Non-pigmented ciliary epithelial cell (primary cell): ENCODE data around the gene NOC4L.

Experiments used
- DNase-seq: peaks from one replicate; pipeline ENCODE4 v3.0.0-alpha.2; 2010; ENCODE audit warnings: low read depth

The NOC4L gene

DNA sequence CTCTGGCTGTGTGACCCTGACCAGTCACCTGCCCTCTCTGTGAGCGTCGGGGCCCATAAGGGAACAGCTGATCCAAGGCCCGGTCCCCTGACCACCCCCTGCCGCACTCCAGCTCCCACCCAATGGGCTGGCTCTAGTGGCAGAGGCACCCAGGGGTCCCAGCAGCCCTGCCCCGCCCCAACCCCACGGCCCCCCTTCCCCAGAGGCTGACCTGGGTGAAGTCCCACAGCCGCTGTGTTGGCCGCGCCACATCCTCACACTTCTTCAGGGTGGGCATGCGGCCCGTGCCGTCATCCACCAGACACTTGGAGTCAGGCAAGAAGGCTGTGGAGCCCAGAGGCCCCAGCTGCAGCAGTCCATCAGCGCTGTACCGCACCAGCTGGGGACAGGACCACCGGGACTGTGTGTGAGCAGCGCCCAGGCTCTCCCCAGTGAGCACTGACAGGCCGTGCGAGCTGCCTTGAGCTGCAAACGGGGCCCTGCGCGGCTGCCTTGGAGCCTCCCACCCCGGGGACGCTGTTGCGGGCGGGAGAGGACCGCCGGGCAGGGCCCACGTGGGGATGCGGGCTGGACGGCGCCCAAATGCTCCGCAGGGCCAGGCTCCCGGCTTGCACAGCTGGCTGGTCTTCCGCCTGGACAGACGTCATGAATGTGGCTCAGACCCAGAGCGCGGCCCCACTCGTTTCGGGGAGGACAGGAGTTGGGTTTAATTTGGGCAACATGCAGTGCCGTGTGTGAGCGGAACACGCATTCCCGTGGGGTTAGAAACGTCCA lies 53.5 kb downstream of the NOC4L start:
- no peak for DNase-seq

DNA sequence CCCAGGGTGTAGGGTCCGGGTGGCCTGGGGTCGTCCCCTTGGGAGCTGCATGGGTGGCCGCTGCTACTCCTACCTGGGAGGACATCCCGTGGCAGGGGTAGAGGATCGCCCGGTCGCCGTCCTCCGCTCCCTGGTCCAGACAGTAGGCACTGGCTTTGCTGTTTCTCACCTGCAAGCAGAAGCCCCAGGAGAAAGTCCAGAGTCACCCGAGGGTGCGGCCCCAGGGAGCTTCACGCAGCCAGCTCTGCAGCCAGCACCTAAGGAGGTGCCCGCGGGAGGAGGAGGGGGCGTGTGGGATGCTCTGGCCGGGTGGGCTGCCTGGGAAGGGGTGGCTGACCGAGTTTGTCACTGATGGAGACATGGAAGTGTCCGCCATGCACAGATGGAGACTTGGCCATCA lies 54.8 kb downstream of the NOC4L start:
- DNase-seq: no peak

DNA sequence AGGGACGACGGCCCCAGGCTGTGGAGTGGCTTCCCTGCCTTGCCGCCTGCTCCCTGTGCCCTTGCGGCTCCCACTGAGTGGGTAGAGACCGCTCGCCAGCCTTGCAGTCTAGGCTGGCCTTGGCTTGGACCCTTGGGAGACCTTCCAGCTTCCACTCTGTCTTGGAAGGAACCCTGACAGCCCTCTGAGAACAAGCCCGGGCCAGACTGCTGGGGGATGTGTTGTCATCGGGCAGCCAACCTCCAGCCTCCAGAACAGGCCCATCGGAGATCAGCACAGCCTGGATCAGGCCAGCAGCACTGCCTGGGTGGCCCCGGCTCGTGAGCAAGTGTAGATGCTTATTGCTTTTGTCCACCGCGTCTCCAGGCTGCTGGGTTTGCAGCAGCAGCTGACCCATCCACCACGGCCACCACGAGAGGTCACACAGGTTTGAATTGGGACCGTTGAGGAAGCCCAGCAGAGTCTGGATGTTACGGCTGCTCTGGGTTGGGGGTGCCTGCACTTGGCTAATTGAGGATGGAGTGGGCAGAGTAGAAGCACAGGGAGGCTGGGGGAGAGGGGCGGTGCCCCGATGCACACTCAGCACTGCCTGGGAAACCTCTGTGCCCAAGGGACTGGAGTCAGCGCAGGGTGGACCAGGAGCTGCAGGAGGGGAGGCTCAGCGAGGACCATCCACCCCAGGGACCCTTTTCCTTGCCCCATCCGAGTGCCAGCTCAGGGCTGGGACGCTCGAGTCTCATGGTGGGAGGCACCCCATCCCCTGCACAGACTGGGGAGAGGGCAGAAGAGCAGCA lies 55.5 kb downstream of the NOC4L start:
- DNase-seq: no peak

DNA sequence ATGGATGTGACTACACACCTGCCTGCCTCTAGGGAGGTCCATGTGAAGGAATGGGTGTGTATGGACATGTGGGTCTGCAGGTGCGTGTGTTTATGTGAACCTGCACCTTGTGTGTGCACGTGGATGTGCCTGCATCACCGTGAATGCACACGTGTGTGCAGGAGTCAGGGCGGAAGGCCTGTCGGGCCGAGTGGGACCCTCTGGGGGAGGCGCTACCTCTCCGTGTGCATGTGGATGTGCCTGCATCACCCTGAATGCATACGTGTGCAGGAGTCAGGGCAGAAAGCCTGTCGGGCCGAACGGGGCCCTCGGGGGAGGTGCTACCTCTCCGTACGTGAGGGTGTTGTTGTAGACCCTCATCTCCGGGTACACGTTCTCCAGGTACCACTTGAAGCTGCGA lies 56.5 kb downstream of the NOC4L start:
- DNase-seq: no peak

DNA sequence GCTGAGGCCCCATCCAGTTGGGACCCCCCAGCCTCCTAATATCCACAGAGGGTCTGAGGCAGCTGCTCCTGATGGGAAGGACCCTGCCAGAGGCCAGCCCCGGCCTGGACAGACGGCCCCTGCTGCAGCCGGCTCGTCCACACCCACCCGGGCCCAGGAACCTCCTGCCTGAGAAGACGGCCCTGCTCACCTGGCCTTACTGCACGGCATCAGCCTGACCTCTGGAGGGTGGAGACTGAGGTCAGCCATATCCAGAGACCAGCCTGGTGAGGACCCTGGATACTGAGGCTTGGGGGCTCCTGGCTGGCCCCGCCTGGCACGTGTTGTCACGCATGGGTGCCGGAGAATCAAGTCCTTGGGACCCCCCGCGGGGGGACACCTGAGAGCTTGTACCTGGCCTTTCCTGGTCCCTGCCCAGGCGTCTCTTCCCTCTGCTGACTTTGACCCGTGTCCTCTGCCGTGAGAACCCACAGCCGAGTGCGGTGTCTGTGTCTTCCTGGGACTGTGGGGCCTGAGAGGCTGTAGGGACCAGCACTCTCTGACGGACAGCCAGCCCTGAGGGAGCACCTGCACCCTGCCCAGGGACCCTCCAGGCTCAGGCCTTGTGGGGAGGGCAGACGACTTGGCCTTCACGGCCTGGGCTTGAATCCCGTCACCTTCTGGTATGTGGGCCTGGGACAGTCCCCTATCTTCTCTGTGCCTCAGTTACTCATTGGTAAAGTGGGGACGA lies 57.3 kb downstream of the NOC4L start:
- DNase-seq: no peak
